Ascending aorta (tissue), 2 donors: ENCODE data around the gene FYN. TPM values are rescaled to one million over a fixed set of nuclear protein-coding genes. Genes with fewer than 3 reads are reported as not detected.

ENCODE experiments used
- DNase-seq, 2 donors: peaks; one replicate each; pipeline ENCODE4 v3.0.0-alpha.2; 2019; ENCODE audit warnings: low spot score in 2 of 2
- H3K27ac ChIP-seq, 2 donors: fragments of 200-600 bp; sonication (generic); one replicate each; pipeline ENCODE4 v1.5.1; 2016 to 2017; ENCODE audit warnings: mild to moderate bottlenecking in 1 of 2
- H3K27me3 ChIP-seq: fragments of 200-600 bp; sonication (generic); one replicate; pipeline ENCODE4 v1.5.1; 2017
- H3K36me3 ChIP-seq, 2 donors: fragments of 200-600 bp; sonication (generic); one replicate each; pipeline ENCODE4 v1.5.1; 2016
- H3K4me1 ChIP-seq, 2 donors: fragments of 200-600 bp; sonication (generic); one replicate each; pipeline ENCODE4 v1.5.1; 2016 to 2017; ENCODE audit warnings: mild to moderate bottlenecking in 1 of 2
- H3K4me3 ChIP-seq, 2 donors: fragments of 200-600 bp; sonication (generic); one replicate each; pipeline ENCODE4 v1.5.1; 2016 to 2017; ENCODE audit warnings: mild to moderate bottlenecking in 1 of 2
- H3K9me3 ChIP-seq, 2 donors: fragments of 200-600 bp; sonication (generic); one replicate each; pipeline ENCODE4 v1.5.1; 2016
- CTCF ChIP-seq, 3 experiments: fragments of 200-600 bp in 2 of 3; fragments of 450-650 bp in 1 of 3; sonication (generic) in 2 of 3; IDR thresholded peaks; one replicate each; pipeline ENCODE4 v1.5.1; 2016 to 2019; ENCODE audit warnings: antibody characterized with exemption in 3 of 3, mild to moderate bottlenecking in 1 of 3, moderate library complexity in 1 of 3
- intact Hi-C: fragments of 100-400 bp; cut with DNase I; formaldehyde crosslinking; loops from one replicate; pipeline ENCODE4 v1.15.1; 2023
- total RNA-seq: library from RNA; depleted of rRNA; stranded (reverse); fragments of >200 nt; gene quantifications from one replicate; pipeline ENCODE4 v1.1.0, GENCODE V29; 2016

The FYN gene
- total RNA-seq, 1 donor from 2014 or later, result 141 TPM

- DNase-seq, result no peak
- intact Hi-C loops, result no loop called here
- H3K36me3 ChIP-seq, result peaks cover 0 to 18% of the 10 kb centered on the region in 2 donors
- peaks cover 0 to 6% of the 10 kb centered on the region in 2 donors for H3K4me1 ChIP-seq
- no peak for TF ChIP-seq CTCF (IDR thresholded peaks at IDR 0.05)
- no peaks in the 10 kb centered on the region for H3K27me3 ChIP-seq
- H3K27ac ChIP-seq, result no peak overlapping the region
- no peaks in the 10 kb centered on the region for H3K9me3 ChIP-seq
- no peak overlapping the region for H3K4me3 ChIP-seq
Measured at GRCh38 chr6:111706841-111707391, 166.3 kb downstream of the FYN start.

GRCh38 chr6:111703723-111704122 lies 169.5 kb downstream of the FYN start:
- H3K4me3 ChIP-seq, result no peak overlapping the region
- H3K4me1 ChIP-seq, result no peaks in the 10 kb centered on the region
- peaks cover 0 to 21% of the 10 kb centered on the region in 2 donors for H3K36me3 ChIP-seq
- no peak for DNase-seq
- intact Hi-C loops, result no loop called here
- no peak for TF ChIP-seq CTCF (IDR thresholded peaks at IDR 0.05)
- H3K27ac ChIP-seq, result no peak overlapping the region
- H3K27me3 ChIP-seq, result no peaks in the 10 kb centered on the region
- no peaks in the 10 kb centered on the region for H3K9me3 ChIP-seq

DNA sequence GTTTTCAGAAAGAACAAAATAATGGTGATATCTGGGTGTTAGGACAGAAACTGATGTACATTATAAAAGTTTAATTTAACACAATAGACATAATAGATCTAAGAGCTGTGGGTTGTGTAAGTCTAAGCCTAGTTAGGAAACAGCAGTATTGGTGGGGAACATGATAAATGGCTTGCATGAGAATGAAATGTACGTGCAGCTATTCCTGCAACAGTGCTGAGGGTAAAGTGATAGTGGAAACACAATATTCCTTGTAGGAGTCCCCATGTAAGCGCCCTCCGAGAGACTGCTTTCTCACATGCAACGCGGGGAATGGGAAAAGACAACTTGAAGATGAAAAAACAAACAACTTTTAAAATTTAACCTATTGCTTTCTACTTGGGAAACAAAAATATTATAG lies 171.0 kb downstream of the FYN start:
- TF ChIP-seq CTCF (IDR thresholded peaks at IDR 0.05), result no peak
- H3K27ac ChIP-seq, result no peak overlapping the region
- no peak overlapping the region for H3K4me3 ChIP-seq
- H3K36me3 ChIP-seq, result peaks cover 0 to 21% of the 10 kb centered on the region in 2 donors
- H3K9me3 ChIP-seq, result no peaks in the 10 kb centered on the region
- no peak for DNase-seq
- no peaks in the 10 kb centered on the region for H3K4me1 ChIP-seq
- H3K27me3 ChIP-seq, result no peaks in the 10 kb centered on the region
- intact Hi-C loops, result no loop called here

DNA sequence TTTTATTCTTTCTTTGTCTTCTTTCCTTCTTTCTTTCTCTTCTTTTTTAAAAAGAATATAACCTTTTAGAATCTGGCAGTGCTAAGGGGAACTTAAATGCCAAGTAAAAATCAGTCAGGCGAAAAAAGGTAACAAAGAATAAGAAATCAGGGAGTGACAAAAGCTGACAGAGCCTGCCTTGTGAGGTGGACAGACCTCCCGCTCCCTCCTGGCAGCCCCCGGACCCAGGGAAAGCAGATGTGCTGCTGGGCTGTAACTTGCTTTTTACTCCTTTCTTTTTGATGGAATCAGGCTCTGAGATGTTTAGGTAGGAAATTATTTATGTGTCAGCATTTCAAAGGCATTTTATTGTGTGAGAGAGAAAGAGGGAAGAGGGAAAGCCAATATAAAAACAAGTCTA lies 172.1 kb downstream of the FYN start:
- Histone ChIP-seq H3K4me1 (no peaks in the 10 kb centered on the region), H3K4me3 (no peak overlapping the region), H3K9me3 (no peaks in the 10 kb centered on the region), H3K27me3 (no peaks in the 10 kb centered on the region), H3K27ac (no peak overlapping the region), H3K36me3 (peaks cover 0 to 21% of the 10 kb centered on the region in 2 donors)
- intact Hi-C loops, result no loop called here
- no peak for DNase-seq
- TF ChIP-seq CTCF (IDR thresholded peaks at IDR 0.05), result no peak

DNA sequence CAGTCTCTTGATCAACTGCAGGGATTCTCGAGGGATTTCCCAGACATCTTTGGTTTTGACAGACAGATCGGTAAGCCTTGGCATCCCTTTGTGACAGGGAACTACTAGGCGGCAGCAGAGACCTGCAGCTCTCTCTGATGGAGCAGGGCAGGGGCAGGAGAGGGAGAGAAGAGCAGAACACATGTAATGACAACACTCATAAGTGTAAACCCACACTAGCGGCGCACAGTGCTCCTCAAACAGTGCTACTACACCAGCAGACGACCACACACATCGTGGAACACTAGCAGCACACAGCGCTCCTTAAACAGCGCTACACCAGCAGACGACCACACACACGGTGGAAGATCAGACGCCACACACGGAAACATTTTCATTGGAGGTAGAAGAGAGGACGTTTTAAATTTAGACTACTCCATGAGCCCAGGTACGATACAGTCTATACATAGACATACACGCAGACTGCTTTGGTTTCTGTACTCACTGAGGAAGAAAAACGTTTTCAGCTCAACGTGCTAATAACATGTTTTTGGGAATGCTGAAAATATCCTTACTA lies 173.0 kb downstream of the FYN start:
- H3K4me3 ChIP-seq, result no peak overlapping the region

More for the DNA sequence above, 173.0 kb downstream of the FYN start:
- DNase-seq, result no peak
- Histone ChIP-seq H3K9me3 (no peaks in the 10 kb centered on the region), H3K27ac (no peak overlapping the region), H3K4me1 (no peaks in the 10 kb centered on the region), H3K36me3 (peaks cover 0 to 21% of the 10 kb centered on the region in 2 donors), H3K27me3 (no peaks in the 10 kb centered on the region)
- no peak for TF ChIP-seq CTCF (IDR thresholded peaks at IDR 0.05)
- intact Hi-C loops, result no loop called here
